HepG2 (cell line): ENCODE results near the gene CRYZ. TPM values are rescaled to one million over a fixed set of nuclear protein-coding genes. Genes with fewer than 3 reads are reported as not detected.

ENCODE experiments used
- ATAC-seq: fragments of 200-7000 bp; cut with Tn5 transposase; 3 replicates; pipeline ENCODE4 v1.9.1; 2020; ENCODE audit warnings: mild to moderate bottlenecking, moderate library complexity
- BruUV-seq: library from RNA; stranded (reverse); fragments of 400-500 nt; replicated peaks from 2 replicates; lab custom pipeline; 2021; lab: Mats Ljungman, UMichigan
- CTCF ChIA-PET: fragments of 300-600 bp; formaldehyde crosslinking; extraction: SDS; loops from one replicate; lab custom pipeline; 2021; ENCODE audit warnings: low total read pairs, inconsistent platforms, low intra/inter-chr PET ratio; lab: Yijun Ruan, JAX
- POLR2A ChIA-PET: fragments of 350-600 bp; sonication (Branson Sonifier 250); formaldehyde crosslinking; loops from one replicate; lab custom pipeline; 2020; ENCODE audit warnings: antibody characterized with exemption, inconsistent platforms; lab: Yijun Ruan, JAX
- DNase-seq: peaks from one replicate; pipeline ENCODE4 v3.0.0-alpha.2; 2015; ENCODE audit warnings: low spot score
- FAIRE-seq: peaks from 3 replicates; lab custom pipeline; 2011; peaks lifted over from hg19 to GRCh38; lab: Jason Lieb, UNC
- H2AFZ ChIP-seq: one replicate; pipeline ENCODE4 v1.6.1; 2011; ENCODE audit warnings: low read length, inconsistent platforms
- H3K27ac ChIP-seq: fragments of 300-600 bp; 3 replicates; pipeline ENCODE4 v1.8.0; 2011; ENCODE audit warnings: mixed run types, mild to moderate bottlenecking, mixed read lengths, low read length, inconsistent platforms; ENCODE audit not compliant: insufficient read depth; ENCODE audit errors: extremely low read length
- H3K27me3 ChIP-seq, 2 experiments: fragments of 200-600 bp in 1 of 2; 2 replicates in 1 of 2; 3 replicates in 1 of 2; pipeline versions ENCODE4 v1.6.0 to v1.8.0; 2011; ENCODE audit warnings: low read length in 2 of 2, mild to moderate bottlenecking in 2 of 2, moderate library complexity in 2 of 2, inconsistent platforms in 1 of 2; ENCODE audit not compliant: insufficient read depth in 2 of 2, control insufficient read depth in 1 of 2
- H3K36me3 ChIP-seq, 2 experiments: fragments of 200-600 bp in 1 of 2; replicated peaks in 1 of 2; 2 replicates in 1 of 2; 3 replicates in 1 of 2; pipeline versions ENCODE4 v1.5.1 to v1.8.0; 2011; ENCODE audit warnings: low read length in 2 of 2, inconsistent platforms in 1 of 2; ENCODE audit not compliant: insufficient read depth in 2 of 2, control insufficient read depth in 1 of 2
- H3K4me1 ChIP-seq: 2 replicates; pipeline ENCODE4 v1.5.1; 2012; ENCODE audit warnings: low read length, inconsistent platforms; ENCODE audit not compliant: insufficient read depth
- H3K4me2 ChIP-seq: 2 replicates; pipeline ENCODE4 v1.6.0; 2011; ENCODE audit warnings: low read depth, low read length, inconsistent platforms
- H3K4me3 ChIP-seq, 3 experiments: fragments of 200-600 bp in 1 of 3; sonication (generic), shearing (Covaris generic) in 1 of 3; replicated peaks in 1 of 3; 2 replicates each; pipeline ENCODE4 v1.5.1; 2011 to 2016; ENCODE audit warnings: low read length in 3 of 3, inconsistent platforms in 2 of 3, low read depth in 2 of 3, mild to moderate bottlenecking in 2 of 3, control low read depth in 1 of 3, mixed read lengths in 1 of 3; ENCODE audit not compliant: insufficient read depth in 1 of 3
- H3K79me2 ChIP-seq: one replicate; pipeline ENCODE4 v1.6.1; 2011; ENCODE audit warnings: low read length, inconsistent platforms; ENCODE audit not compliant: insufficient read depth
- H3K9ac ChIP-seq: 2 replicates; pipeline ENCODE4 v1.6.0; 2011; ENCODE audit warnings: mild to moderate bottlenecking, low read depth, low read length, inconsistent platforms; ENCODE audit not compliant: insufficient read depth
- H3K9me3 ChIP-seq: 2 replicates; pipeline ENCODE4 v1.5.1; 2012; ENCODE audit warnings: mild to moderate bottlenecking, low read length
- H4K20me1 ChIP-seq: 2 replicates; pipeline ENCODE4 v1.6.0; 2011; ENCODE audit warnings: inconsistent platforms, mild to moderate bottlenecking, low read length, moderate library complexity; ENCODE audit not compliant: insufficient read depth
- ATF3 ChIP-seq: sonication (generic); formaldehyde crosslinking; IDR thresholded peaks from 2 replicates; pipeline ENCODE4 v1.4.0; 2020; ENCODE audit warnings: missing genetic modification reagents
- FOXJ3 ChIP-seq: sonication (generic); formaldehyde crosslinking; IDR thresholded peaks from 2 replicates; pipeline ENCODE4 v1.4.0; 2020; ENCODE audit warnings: missing genetic modification reagents, mild to moderate bottlenecking, borderline replicate concordance
- GABPB1 ChIP-seq: IDR thresholded peaks from 2 replicates; pipeline ENCODE4 v1.6.1; 2016; ENCODE audit warnings: mild to moderate bottlenecking, missing genetic modification reagents, moderate library complexity, missing compliant biosample characterization
- HDAC2 ChIP-seq: sonication (generic); formaldehyde crosslinking; IDR thresholded peaks from 2 replicates; pipeline ENCODE4 v1.4.0; 2020; ENCODE audit warnings: missing genetic modification reagents
- MED1 ChIP-seq: sonication (generic); formaldehyde crosslinking; IDR thresholded peaks from 2 replicates; pipeline ENCODE4 v1.4.0; 2020; ENCODE audit warnings: missing genetic modification reagents
- NR2F6 ChIP-seq, 2 experiments: IDR thresholded peaks; 2 replicates each; pipeline ENCODE4 v1.6.1; 2016; ENCODE audit warnings: antibody characterized with exemption in 1 of 2, mild to moderate bottlenecking in 1 of 2
- RBFOX2 ChIP-seq: fragments of 200-400 bp; formaldehyde crosslinking; IDR thresholded peaks from 2 replicates; pipeline ENCODE4 v1.6.1; 2017; ENCODE audit warnings: low read depth, mild to moderate bottlenecking, low read length
- SMYD3 ChIP-seq: sonication (generic); formaldehyde crosslinking; IDR thresholded peaks from 2 replicates; pipeline ENCODE4 v1.8.1; 2023; ENCODE audit warnings: mild to moderate bottlenecking, missing genetic modification reagents
- SOX6 ChIP-seq, 2 experiments: fragments of 450-650 bp in 1 of 2; sonication (generic) in 1 of 2; formaldehyde crosslinking in 1 of 2; IDR thresholded peaks; 2 replicates each; pipeline versions ENCODE4 v1.4.0 to v1.6.1; 2017 to 2020; ENCODE audit warnings: antibody characterized with exemption in 1 of 2, mild to moderate bottlenecking in 1 of 2, missing genetic modification reagents in 1 of 2
- TBX2 ChIP-seq: sonication (generic); formaldehyde crosslinking; IDR thresholded peaks from 2 replicates; pipeline ENCODE4 v1.5.0; 2020; ENCODE audit warnings: missing genetic modification reagents, mild to moderate bottlenecking, borderline replicate concordance
- THAP11 ChIP-seq: IDR thresholded peaks from 2 replicates; pipeline ENCODE4 v1.6.1; 2016; ENCODE audit warnings: missing biosample characterization, missing genetic modification reagents
- ZFP37 ChIP-seq: sonication (generic); formaldehyde crosslinking; IDR thresholded peaks from 2 replicates; pipeline ENCODE4 v1.4.0; 2020; ENCODE audit warnings: missing genetic modification reagents, borderline replicate concordance
- ZFP62 ChIP-seq: sonication (generic); formaldehyde crosslinking; IDR thresholded peaks from 2 replicates; pipeline ENCODE4 v1.4.0; 2020; ENCODE audit warnings: missing genetic modification reagents
- ZMYM3 ChIP-seq: sonication (generic); formaldehyde crosslinking; IDR thresholded peaks from 2 replicates; pipeline ENCODE4 v1.5.1; 2020; ENCODE audit warnings: mild to moderate bottlenecking, missing genetic modification reagents
- ZNF607 ChIP-seq: sonication (generic); formaldehyde crosslinking; IDR thresholded peaks from 2 replicates; pipeline ENCODE4 v1.5.1; 2020; ENCODE audit warnings: missing genetic modification reagents, mild to moderate bottlenecking, borderline replicate concordance
- WGBS: methylation state at CpG from one replicate; pipeline ENCODE4 v1.1.6; 2017; ENCODE audit warnings: low lambda C conversion rate; 5-methylcytosine and 5-hydroxymethylcytosine counted together
- in situ Hi-C: cut with HindIII; loops from 2 replicates; pipeline ENCODE4 v1.10.0; 2017; ENCODE audit warnings: low pct_unique_long_range_greater_than_20kb; ENCODE audit not compliant: extremely low pct_ligation_motif_present
- intact Hi-C: fragments of 100-400 bp; cut with micrococcal nuclease; formaldehyde crosslinking; loops from one replicate; pipeline ENCODE4 v1.10.0; 2022; ENCODE audit not compliant: unreplicated experiment
- polyA plus RNA-seq, 8 experiments: library from polyadenylated mRNA; depleted of rRNA in 3 of 8; stranded (reverse) in 7 of 8; unstranded in 1 of 8; fragments of >200 nt; fragmentation: Illumina TruSeq in 4 of 8; extraction: Trizol in 4 of 8; gene quantifications; 2 replicates each; pipeline versions ENCODE4 v1.2.1 to v1.2.3, GENCODE V29; 2011 to 2016; ENCODE audit warnings: low read depth in 4 of 8, missing spikeins in 1 of 8, mixed read lengths in 1 of 8; ENCODE audit not compliant: insufficient read depth in 1 of 8
- total RNA-seq, 5 experiments: library from RNA; depleted of rRNA; stranded (reverse); fragments of >200 nt; fragmentation: Illumina TruSeq; extraction: Trizol; gene quantifications; 2 replicates each; pipeline ENCODE4 v1.2.3, GENCODE V29; 2016; ENCODE audit warnings: low read depth in 1 of 5
- TF ChIP-seq, protein P1 (sequence below): IDR thresholded peaks from 2 replicates; pipeline ENCODE4 v1.6.1; 2016; ENCODE audit warnings: low read depth
- TF ChIP-seq, protein P2 (sequence below): sonication (generic); formaldehyde crosslinking; IDR thresholded peaks from 2 replicates; pipeline ENCODE4 v1.5.1; 2020; ENCODE audit warnings: missing genetic modification reagents, mild to moderate bottlenecking, borderline replicate concordance

CRYZ gene
- total and polyA plus RNA-seq, 2 of the 13 experiments (the other 11 are each of a cell fraction or from before 2014, with no cell fraction given): 115 to 211 TPM

- 3% methylated on average over 6 of the region's 11 CpGs for WGBS
- POLR2A ChIA-PET: interaction anchor here (0.7 to 2.6 kb wide), 9 partner anchors 9 to 29 kb away, joined by 3 to 11 read pairs (median 4); no protein-coding TSS in a partner anchor
- TF ChIP-seq, protein P1, sequence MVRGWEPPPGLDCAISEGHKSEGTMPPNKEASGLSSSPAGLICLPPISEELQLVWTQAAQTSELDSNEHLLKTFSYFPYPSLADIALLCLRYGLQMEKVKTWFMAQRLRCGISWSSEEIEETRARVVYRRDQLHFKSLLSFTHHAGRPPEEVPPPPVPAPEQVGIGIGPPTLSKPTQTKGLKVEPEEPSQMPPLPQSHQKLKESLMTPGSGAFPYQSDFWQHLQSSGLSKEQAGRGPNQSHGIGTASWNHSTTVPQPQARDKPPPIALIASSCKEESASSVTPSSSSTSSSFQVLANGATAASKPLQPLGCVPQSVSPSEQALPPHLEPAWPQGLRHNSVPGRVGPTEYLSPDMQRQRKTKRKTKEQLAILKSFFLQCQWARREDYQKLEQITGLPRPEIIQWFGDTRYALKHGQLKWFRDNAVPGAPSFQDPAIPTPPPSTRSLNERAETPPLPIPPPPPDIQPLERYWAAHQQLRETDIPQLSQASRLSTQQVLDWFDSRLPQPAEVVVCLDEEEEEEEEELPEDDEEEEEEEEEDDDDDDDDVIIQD: peak; percentile 63; the same call in 1 of the 2 replicates
- TF ChIP-seq ZNF607 (peak; percentile 31; the same call in 1 of the 2 replicates), NR2F6 (IDR thresholded peaks at IDR 0.05) (peak; percentile 12; the same call in 1 of the 2 replicates), NR2F6 (CRISPR knock-in tag; IDR thresholded peaks at IDR 0.05) (no peak), FOXJ3 (CRISPR knock-in tag) (peak; percentile 69; the same call in 1 of the 2 replicates), ZMYM3 (peak; percentile 37; the same call in 1 of the 2 replicates), TBX2 (CRISPR knock-in tag) (peak; percentile 58; the same call in 1 of the 2 replicates), GABPB1 (peak; percentile 12; the same call in 1 of the 2 replicates), THAP11 (CRISPR knock-in tag) (0 out of 2 replicates have a peak, but pooled peaks have one; percentile 27), ZFP37 (CRISPR knock-in tag) (no peak), HDAC2 (CRISPR knock-in tag) (peak; percentile 13; the same call in 1 of the 2 replicates), SOX6 (IDR thresholded peaks at IDR 0.05) (no peak), SOX6 (CRISPR knock-in tag; IDR thresholded peaks at IDR 0.05) (peak; percentile 63), ZFP62 (CRISPR knock-in tag) (no peak), MED1 (CRISPR knock-in tag) (peak; percentile 68), SMYD3 (CRISPR knock-in tag) (0 out of 2 replicates have a peak, but pooled peaks have one; percentile 39), RBFOX2 (peak; percentile 76), ATF3 (CRISPR knock-in tag) (peak; percentile 52; the same call in 1 of the 2 replicates)
- TF ChIP-seq, protein P2, sequence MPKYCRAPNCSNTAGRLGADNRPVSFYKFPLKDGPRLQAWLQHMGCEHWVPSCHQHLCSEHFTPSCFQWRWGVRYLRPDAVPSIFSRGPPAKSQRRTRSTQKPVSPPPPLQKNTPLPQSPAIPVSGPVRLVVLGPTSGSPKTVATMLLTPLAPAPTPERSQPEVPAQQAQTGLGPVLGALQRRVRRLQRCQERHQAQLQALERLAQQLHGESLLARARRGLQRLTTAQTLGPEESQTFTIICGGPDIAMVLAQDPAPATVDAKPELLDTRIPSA: no peak
Observed at GRCh38 chr1:74731399-74732052, 1.3 kb downstream of the CRYZ start.

More at GRCh38 chr1:74731399-74732052, 1.3 kb downstream of the CRYZ start:
- peak; percentile 71 for FAIRE-seq
- Histone ChIP-seq H2AFZ (peak overlapping the region; percentile 68), H3K79me2 (peaks cover 68% of the 10 kb centered on the region), H3K4me3 (peak overlapping the region; percentile 88 to 97 (median 92)), H3K4me1 (peaks cover 47% of the 10 kb centered on the region), H4K20me1 (no peaks in the 10 kb centered on the region; the same call in 1 of the 2 replicates), H3K4me2 (peak overlapping the region; percentile 80), H3K9ac (peak overlapping the region; percentile 96), H3K36me3 (peaks cover 4 to 13% of the 10 kb centered on the region in 2 experiments; a peak in 4 of 5 replicates), H3K27me3 (no peaks in the 10 kb centered on the region; a peak in 1 of 5 replicates), H3K27ac (peak overlapping the region; percentile 98), H3K9me3 (peaks cover 7% of the 10 kb centered on the region)
- in situ Hi-C loops (no loop called here), intact Hi-C loops (loop anchor here (5.0 kb wide), 1 partner anchor 534 kb away; the partner anchor contains the start of genes FPGT and LRRIQ3)
- ATAC-seq: peak; percentile 76
- BruUV-seq: no TSS peak
- CTCF ChIA-PET: no interaction called here
- peak; percentile 92 for DNase-seq
